ENCODE data around the gene GAS2L1.

DNA sequence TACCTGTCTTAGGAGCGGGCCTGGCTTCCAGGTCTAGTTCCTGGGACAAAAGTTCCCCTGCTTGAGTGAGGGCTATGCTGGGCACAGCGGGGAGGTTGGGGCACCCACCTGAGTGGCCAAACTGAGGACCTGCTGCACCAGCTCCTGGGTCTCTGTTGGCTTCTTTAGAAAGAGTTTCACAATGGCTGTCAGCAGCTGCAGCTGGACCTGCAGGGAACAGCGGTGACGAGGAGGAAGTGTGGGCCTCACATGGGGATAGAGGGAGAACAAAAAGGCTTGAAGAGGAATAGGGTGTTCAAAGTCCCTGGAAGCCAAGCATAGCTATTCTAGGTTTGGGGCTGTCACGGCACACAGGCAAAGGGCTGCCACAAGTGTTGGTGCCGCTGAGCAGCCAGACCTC lies 35.7 kb downstream of the GAS2L1 start:
- no peak for TF ChIP-seq CTCF (conservative IDR thresholded peaks at IDR 0.05; ENCODE audit: low read depth, low read length)
- TF ChIP-seq, protein P1, sequence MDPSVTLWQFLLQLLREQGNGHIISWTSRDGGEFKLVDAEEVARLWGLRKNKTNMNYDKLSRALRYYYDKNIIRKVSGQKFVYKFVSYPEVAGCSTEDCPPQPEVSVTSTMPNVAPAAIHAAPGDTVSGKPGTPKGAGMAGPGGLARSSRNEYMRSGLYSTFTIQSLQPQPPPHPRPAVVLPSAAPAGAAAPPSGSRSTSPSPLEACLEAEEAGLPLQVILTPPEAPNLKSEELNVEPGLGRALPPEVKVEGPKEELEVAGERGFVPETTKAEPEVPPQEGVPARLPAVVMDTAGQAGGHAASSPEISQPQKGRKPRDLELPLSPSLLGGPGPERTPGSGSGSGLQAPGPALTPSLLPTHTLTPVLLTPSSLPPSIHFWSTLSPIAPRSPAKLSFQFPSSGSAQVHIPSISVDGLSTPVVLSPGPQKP (IDR thresholded peaks at IDR 0.05; ENCODE audit: borderline replicate concordance, low read depth, low read length): no peak
- TF ChIP-seq POLR2A (IDR thresholded peaks at IDR 0.05; ENCODE audit: low read depth, low read length): no peak
- no peak for TF ChIP-seq MAZ (IDR thresholded peaks at IDR 0.05; ENCODE audit: borderline replicate concordance, low read depth, low read length)
- no peak for TF ChIP-seq NFE2L2 (IDR thresholded peaks at IDR 0.05; ENCODE audit: low read depth, low read length)
- TF ChIP-seq BHLHE40 (IDR thresholded peaks at IDR 0.05; ENCODE audit: low read depth, low read length): no peak
- TF ChIP-seq MXI1 (IDR thresholded peaks at IDR 0.05; ENCODE audit: borderline replicate concordance, low read depth, low read length): no peak
- TF ChIP-seq CEBPB (IDR thresholded peaks at IDR 0.05; ENCODE audit: low read depth, low read length): no peak
- TF ChIP-seq CHD1 (IDR thresholded peaks at IDR 0.05; ENCODE audit: low read depth, low read length): no peak
- TF ChIP-seq RAD21 (IDR thresholded peaks at IDR 0.05; ENCODE audit: low read length): no peak
- TF ChIP-seq FOS (IDR thresholded peaks at IDR 0.05; ENCODE audit: low read depth, low read length): no peak
- no peak for TF ChIP-seq USF2 (IDR thresholded peaks at IDR 0.05; ENCODE audit: low read depth, low read length)

All from IMR-90 (cell line).